HepG2 (cell line): Measurements from ENCODE around the gene SFXN1. TPM values are rescaled to one million over a fixed set of nuclear protein-coding genes. Genes with fewer than 3 reads are reported as not detected.

Experiments
- ATAC-seq: fragments of 200-7000 bp; cut with Tn5 transposase; 3 replicates; pipeline ENCODE4 v1.9.1; 2020; ENCODE audit warnings: mild to moderate bottlenecking, moderate library complexity
- BruUV-seq: library from RNA; stranded (reverse); fragments of 400-500 nt; replicated peaks from 2 replicates; lab custom pipeline; 2021; lab: Mats Ljungman, UMichigan
- CTCF ChIA-PET: fragments of 300-600 bp; formaldehyde crosslinking; extraction: SDS; loops from one replicate; lab custom pipeline; 2021; ENCODE audit warnings: low total read pairs, inconsistent platforms, low intra/inter-chr PET ratio; lab: Yijun Ruan, JAX
- POLR2A ChIA-PET: fragments of 350-600 bp; sonication (Branson Sonifier 250); formaldehyde crosslinking; loops from one replicate; lab custom pipeline; 2020; ENCODE audit warnings: antibody characterized with exemption, inconsistent platforms; lab: Yijun Ruan, JAX
- DNase-seq: peaks from one replicate; pipeline ENCODE4 v3.0.0-alpha.2; 2015; ENCODE audit warnings: low spot score
- FAIRE-seq: peaks from 3 replicates; lab custom pipeline; 2011; peaks lifted over from hg19 to GRCh38; lab: Jason Lieb, UNC
- H2AFZ ChIP-seq: one replicate; pipeline ENCODE4 v1.6.1; 2011; ENCODE audit warnings: low read length, inconsistent platforms
- H3K27ac ChIP-seq: fragments of 300-600 bp; 3 replicates; pipeline ENCODE4 v1.8.0; 2011; ENCODE audit warnings: mixed run types, mild to moderate bottlenecking, mixed read lengths, low read length, inconsistent platforms; ENCODE audit not compliant: insufficient read depth; ENCODE audit errors: extremely low read length
- H3K27me3 ChIP-seq, 2 experiments: fragments of 200-600 bp in 1 of 2; 2 replicates in 1 of 2; 3 replicates in 1 of 2; pipeline versions ENCODE4 v1.6.0 to v1.8.0; 2011; ENCODE audit warnings: low read length in 2 of 2, mild to moderate bottlenecking in 2 of 2, moderate library complexity in 2 of 2, inconsistent platforms in 1 of 2; ENCODE audit not compliant: insufficient read depth in 2 of 2, control insufficient read depth in 1 of 2
- H3K36me3 ChIP-seq, 2 experiments: fragments of 200-600 bp in 1 of 2; replicated peaks in 1 of 2; 2 replicates in 1 of 2; 3 replicates in 1 of 2; pipeline versions ENCODE4 v1.5.1 to v1.8.0; 2011; ENCODE audit warnings: low read length in 2 of 2, inconsistent platforms in 1 of 2; ENCODE audit not compliant: insufficient read depth in 2 of 2, control insufficient read depth in 1 of 2
- H3K4me1 ChIP-seq: 2 replicates; pipeline ENCODE4 v1.5.1; 2012; ENCODE audit warnings: low read length, inconsistent platforms; ENCODE audit not compliant: insufficient read depth
- H3K4me2 ChIP-seq: 2 replicates; pipeline ENCODE4 v1.6.0; 2011; ENCODE audit warnings: low read depth, low read length, inconsistent platforms
- H3K4me3 ChIP-seq, 3 experiments: fragments of 200-600 bp in 1 of 3; sonication (generic), shearing (Covaris generic) in 1 of 3; replicated peaks in 1 of 3; 2 replicates each; pipeline ENCODE4 v1.5.1; 2011 to 2016; ENCODE audit warnings: low read length in 3 of 3, inconsistent platforms in 2 of 3, low read depth in 2 of 3, mild to moderate bottlenecking in 2 of 3, control low read depth in 1 of 3, mixed read lengths in 1 of 3; ENCODE audit not compliant: insufficient read depth in 1 of 3
- H3K79me2 ChIP-seq: one replicate; pipeline ENCODE4 v1.6.1; 2011; ENCODE audit warnings: low read length, inconsistent platforms; ENCODE audit not compliant: insufficient read depth
- H3K9ac ChIP-seq: 2 replicates; pipeline ENCODE4 v1.6.0; 2011; ENCODE audit warnings: mild to moderate bottlenecking, low read depth, low read length, inconsistent platforms; ENCODE audit not compliant: insufficient read depth
- H3K9me3 ChIP-seq: 2 replicates; pipeline ENCODE4 v1.5.1; 2012; ENCODE audit warnings: mild to moderate bottlenecking, low read length
- H4K20me1 ChIP-seq: 2 replicates; pipeline ENCODE4 v1.6.0; 2011; ENCODE audit warnings: inconsistent platforms, mild to moderate bottlenecking, low read length, moderate library complexity; ENCODE audit not compliant: insufficient read depth
- ATF7 ChIP-seq, 2 experiments: fragments of 450-650 bp in 1 of 2; sonication (generic) in 1 of 2; formaldehyde crosslinking in 1 of 2; IDR thresholded peaks; 2 replicates each; pipeline versions ENCODE4 v1.4.0 to v1.6.1; 2016 to 2020; ENCODE audit warnings: antibody characterized with exemption in 1 of 2, mild to moderate bottlenecking in 1 of 2, missing genetic modification reagents in 1 of 2
- CHD2 ChIP-seq: IDR thresholded peaks from 2 replicates; pipeline ENCODE4 v1.6.1; 2011; ENCODE audit warnings: low read depth, low read length, improper control_type of control experiment
- FOXM1 ChIP-seq: sonication (generic); formaldehyde crosslinking; IDR thresholded peaks from 2 replicates; pipeline ENCODE4 v1.5.0; 2020; ENCODE audit warnings: missing genetic modification reagents
- KLF11 ChIP-seq: IDR thresholded peaks from 2 replicates; pipeline ENCODE4 v1.6.1; 2016; ENCODE audit warnings: missing compliant biosample characterization
- MED1 ChIP-seq: sonication (generic); formaldehyde crosslinking; IDR thresholded peaks from 2 replicates; pipeline ENCODE4 v1.4.0; 2020; ENCODE audit warnings: missing genetic modification reagents
- NKX3-1 ChIP-seq: sonication (generic); formaldehyde crosslinking; IDR thresholded peaks from 2 replicates; pipeline ENCODE4 v1.5.0; 2020; ENCODE audit warnings: missing genetic modification reagents
- RBM39 ChIP-seq: fragments of 200-400 bp; formaldehyde crosslinking; IDR thresholded peaks from one replicate; pipeline ENCODE4 v1.6.1; 2018; ENCODE audit warnings: antibody characterized with exemption, mild to moderate bottlenecking, low read depth, low read length; ENCODE audit not compliant: poor library complexity, severe bottlenecking
- SKI ChIP-seq: fragments of 450-650 bp; IDR thresholded peaks from one replicate; pipeline ENCODE4 v1.6.1; 2018; ENCODE audit warnings: mild to moderate bottlenecking; ENCODE audit not compliant: partially characterized antibody
- ZC3H13 ChIP-seq: sonication (generic); formaldehyde crosslinking; IDR thresholded peaks from 2 replicates; pipeline ENCODE4 v1.8.1; 2023; ENCODE audit warnings: mild to moderate bottlenecking, missing genetic modification reagents, moderate library complexity
- ZNF589 ChIP-seq: sonication (generic); formaldehyde crosslinking; conservative IDR thresholded peaks from 2 replicates; pipeline ENCODE4 v1.8.0; 2022; ENCODE audit warnings: mild to moderate bottlenecking, moderate library complexity, missing genetic modification reagents
- WGBS: methylation state at CpG from one replicate; pipeline ENCODE4 v1.1.6; 2017; ENCODE audit warnings: low lambda C conversion rate; 5-methylcytosine and 5-hydroxymethylcytosine counted together
- in situ Hi-C: cut with HindIII; loops from 2 replicates; pipeline ENCODE4 v1.10.0; 2017; ENCODE audit warnings: low pct_unique_long_range_greater_than_20kb; ENCODE audit not compliant: extremely low pct_ligation_motif_present
- intact Hi-C: fragments of 100-400 bp; cut with micrococcal nuclease; formaldehyde crosslinking; loops from one replicate; pipeline ENCODE4 v1.10.0; 2022; ENCODE audit not compliant: unreplicated experiment
- polyA plus RNA-seq, 8 experiments: library from polyadenylated mRNA; depleted of rRNA in 3 of 8; stranded (reverse) in 7 of 8; unstranded in 1 of 8; fragments of >200 nt; fragmentation: Illumina TruSeq in 4 of 8; extraction: Trizol in 4 of 8; gene quantifications; 2 replicates each; pipeline versions ENCODE4 v1.2.1 to v1.2.3, GENCODE V29; 2011 to 2016; ENCODE audit warnings: low read depth in 4 of 8, missing spikeins in 1 of 8, mixed read lengths in 1 of 8; ENCODE audit not compliant: insufficient read depth in 1 of 8
- total RNA-seq, 5 experiments: library from RNA; depleted of rRNA; stranded (reverse); fragments of >200 nt; fragmentation: Illumina TruSeq; extraction: Trizol; gene quantifications; 2 replicates each; pipeline ENCODE4 v1.2.3, GENCODE V29; 2016; ENCODE audit warnings: low read depth in 1 of 5
- TF ChIP-seq, protein P1 (sequence below): sonication (generic); formaldehyde crosslinking; IDR thresholded peaks from 2 replicates; pipeline ENCODE4 v1.4.0; 2020; ENCODE audit warnings: missing genetic modification reagents
- TF ChIP-seq, protein P2 (sequence below): sonication (generic); formaldehyde crosslinking; IDR thresholded peaks from 2 replicates; pipeline ENCODE4 v1.4.0; 2020; ENCODE audit warnings: missing genetic modification reagents
- TF ChIP-seq, protein P3 (sequence below), 2 experiments: sonication (generic) in 1 of 2; formaldehyde crosslinking in 1 of 2; IDR thresholded peaks; 2 replicates each; pipeline versions ENCODE4 v1.4.0 to v1.6.1; 2016 to 2020; ENCODE audit warnings: borderline replicate concordance in 1 of 2, low read depth in 1 of 2, mild to moderate bottlenecking in 1 of 2, missing genetic modification reagents in 1 of 2

The SFXN1 gene
- total and polyA plus RNA-seq, 2 of the 13 experiments (the other 11 are each of a cell fraction or from before 2014, with no cell fraction given), result 122 to 135 TPM

DNA sequence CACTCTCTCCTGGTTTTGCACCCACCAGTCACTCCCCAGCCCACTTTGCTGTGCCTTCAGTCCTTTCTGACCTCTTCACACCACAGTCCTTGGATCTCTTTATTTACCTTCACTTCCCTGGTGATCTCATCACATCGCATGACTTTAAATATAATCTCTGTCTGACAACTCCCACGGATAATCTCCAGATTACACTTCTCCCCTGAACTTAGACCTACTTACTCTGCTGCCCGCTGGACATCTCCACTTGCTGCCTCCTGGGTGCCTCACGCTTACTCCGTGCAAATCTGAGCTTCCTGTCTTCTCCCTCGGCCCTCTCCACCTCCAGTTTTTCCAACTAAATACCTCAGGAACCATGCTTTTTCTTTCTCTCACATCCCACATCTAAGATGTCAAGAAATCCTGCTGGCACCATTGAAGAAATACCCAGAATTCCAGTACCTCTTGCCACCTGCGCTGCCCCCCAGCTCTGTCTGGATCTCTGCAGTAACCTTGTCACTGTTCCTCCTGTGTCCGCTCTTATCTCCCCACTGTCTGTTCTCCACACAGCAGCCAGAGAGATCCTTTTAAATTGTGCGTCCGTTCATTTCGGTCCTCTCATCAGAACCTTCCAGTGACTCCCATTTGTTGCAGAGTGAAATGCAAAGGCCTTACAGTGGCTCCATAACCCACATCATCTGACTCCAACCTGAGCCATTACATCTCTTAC is 9.3 kb downstream of the SFXN1 start:
- no peak for ATAC-seq
- Histone ChIP-seq H3K9ac (no peak overlapping the region), H3K9me3 (no peaks in the 10 kb centered on the region)
- WGBS, result 97% methylated on average over 11 of the region's 11 CpGs
- POLR2A ChIA-PET, result no interaction called here
- TF ChIP-seq ATF7 (IDR thresholded peaks at IDR 0.05), result no peak
- no peak for TF ChIP-seq ATF7 (CRISPR knock-in tag; IDR thresholded peaks at IDR 0.05)
- TF ChIP-seq, protein P1, sequence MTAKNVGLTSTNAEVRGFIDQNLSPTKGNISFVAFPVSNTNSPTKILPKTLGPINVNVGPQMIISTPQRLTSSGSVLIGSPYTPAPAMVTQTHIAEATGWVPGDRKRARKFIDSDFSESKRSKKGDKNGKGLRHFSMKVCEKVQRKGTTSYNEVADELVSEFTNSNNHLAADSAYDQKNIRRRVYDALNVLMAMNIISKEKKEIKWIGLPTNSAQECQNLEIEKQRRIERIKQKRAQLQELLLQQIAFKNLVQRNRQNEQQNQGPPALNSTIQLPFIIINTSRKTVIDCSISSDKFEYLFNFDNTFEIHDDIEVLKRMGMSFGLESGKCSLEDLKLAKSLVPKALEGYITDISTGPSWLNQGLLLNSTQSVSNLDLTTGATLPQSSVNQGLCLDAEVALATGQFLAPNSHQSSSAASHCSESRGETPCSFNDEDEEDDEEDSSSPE, result no peak
- TF ChIP-seq, protein P2, sequence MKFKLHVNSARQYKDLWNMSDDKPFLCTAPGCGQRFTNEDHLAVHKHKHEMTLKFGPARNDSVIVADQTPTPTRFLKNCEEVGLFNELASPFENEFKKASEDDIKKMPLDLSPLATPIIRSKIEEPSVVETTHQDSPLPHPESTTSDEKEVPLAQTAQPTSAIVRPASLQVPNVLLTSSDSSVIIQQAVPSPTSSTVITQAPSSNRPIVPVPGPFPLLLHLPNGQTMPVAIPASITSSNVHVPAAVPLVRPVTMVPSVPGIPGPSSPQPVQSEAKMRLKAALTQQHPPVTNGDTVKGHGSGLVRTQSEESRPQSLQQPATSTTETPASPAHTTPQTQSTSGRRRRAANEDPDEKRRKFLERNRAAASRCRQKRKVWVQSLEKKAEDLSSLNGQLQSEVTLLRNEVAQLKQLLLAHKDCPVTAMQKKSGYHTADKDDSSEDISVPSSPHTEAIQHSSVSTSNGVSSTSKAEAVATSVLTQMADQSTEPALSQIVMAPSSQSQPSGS (CRISPR knock-in tag), result no peak
- no peak for TF ChIP-seq CHD2
- no peak for TF ChIP-seq NKX3-1 (CRISPR knock-in tag)
- no peak for TF ChIP-seq SKI
- no peak for TF ChIP-seq FOXM1 (CRISPR knock-in tag)
- no peak for TF ChIP-seq RBM39
- TF ChIP-seq ZNF589, result no peak
- TF ChIP-seq KLF11 (CRISPR knock-in tag), result no peak
- TF ChIP-seq MED1, result no peak
- TF ChIP-seq, protein P3, sequence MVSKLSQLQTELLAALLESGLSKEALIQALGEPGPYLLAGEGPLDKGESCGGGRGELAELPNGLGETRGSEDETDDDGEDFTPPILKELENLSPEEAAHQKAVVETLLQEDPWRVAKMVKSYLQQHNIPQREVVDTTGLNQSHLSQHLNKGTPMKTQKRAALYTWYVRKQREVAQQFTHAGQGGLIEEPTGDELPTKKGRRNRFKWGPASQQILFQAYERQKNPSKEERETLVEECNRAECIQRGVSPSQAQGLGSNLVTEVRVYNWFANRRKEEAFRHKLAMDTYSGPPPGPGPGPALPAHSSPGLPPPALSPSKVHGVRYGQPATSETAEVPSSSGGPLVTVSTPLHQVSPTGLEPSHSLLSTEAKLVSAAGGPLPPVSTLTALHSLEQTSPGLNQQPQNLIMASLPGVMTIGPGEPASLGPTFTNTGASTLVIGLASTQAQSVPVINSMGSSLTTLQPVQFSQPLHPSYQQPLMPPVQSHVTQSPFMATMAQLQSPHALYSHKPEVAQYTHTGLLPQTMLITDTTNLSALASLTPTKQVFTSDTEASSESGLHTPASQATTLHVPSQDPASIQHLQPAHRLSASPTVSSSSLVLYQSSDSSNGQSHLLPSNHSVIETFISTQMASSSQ (IDR thresholded peaks at IDR 0.05; ENCODE audit: low read depth), result no peak
- TF ChIP-seq, protein P3 (CRISPR knock-in tag; IDR thresholded peaks at IDR 0.05; ENCODE audit: borderline replicate concordance), result no peak
- no peak for TF ChIP-seq ZC3H13
- TF ChIP-seq, all 625 proteins: peak for 0
- Histone ChIP-seq H3K27ac (no peak overlapping the region), H3K27me3 (no peaks in the 10 kb centered on the region), H3K79me2 (peaks cover 84% of the 10 kb centered on the region), H2AFZ (no peak overlapping the region), H3K4me2 (no peak overlapping the region), H3K4me1 (no peaks in the 10 kb centered on the region), H3K4me3 (no peak overlapping the region), H3K36me3 (peaks cover 38 to 76% of the 10 kb centered on the region in 2 experiments), H4K20me1 (peaks cover 92% of the 10 kb centered on the region)
- BruUV-seq, result no TSS peak
- FAIRE-seq (no peak), DNase-seq (no peak)
- intact Hi-C loops, result no loop called here
- in situ Hi-C loops, result no loop called here
- CTCF ChIA-PET, result no interaction called here
